T-helper 2 cell (primary cell): Measurements from ENCODE around the gene IL24.
A peak's percentile ranks its signal among the peaks of the same experiment; 100 is the strongest.

Experiments used
- DNase-seq, 5 experiments: peaks; one replicate each; pipeline versions ENCODE4 v3.0.0 to v3.0.0-alpha.2; 2012 to 2022

IL24 gene

DNA sequence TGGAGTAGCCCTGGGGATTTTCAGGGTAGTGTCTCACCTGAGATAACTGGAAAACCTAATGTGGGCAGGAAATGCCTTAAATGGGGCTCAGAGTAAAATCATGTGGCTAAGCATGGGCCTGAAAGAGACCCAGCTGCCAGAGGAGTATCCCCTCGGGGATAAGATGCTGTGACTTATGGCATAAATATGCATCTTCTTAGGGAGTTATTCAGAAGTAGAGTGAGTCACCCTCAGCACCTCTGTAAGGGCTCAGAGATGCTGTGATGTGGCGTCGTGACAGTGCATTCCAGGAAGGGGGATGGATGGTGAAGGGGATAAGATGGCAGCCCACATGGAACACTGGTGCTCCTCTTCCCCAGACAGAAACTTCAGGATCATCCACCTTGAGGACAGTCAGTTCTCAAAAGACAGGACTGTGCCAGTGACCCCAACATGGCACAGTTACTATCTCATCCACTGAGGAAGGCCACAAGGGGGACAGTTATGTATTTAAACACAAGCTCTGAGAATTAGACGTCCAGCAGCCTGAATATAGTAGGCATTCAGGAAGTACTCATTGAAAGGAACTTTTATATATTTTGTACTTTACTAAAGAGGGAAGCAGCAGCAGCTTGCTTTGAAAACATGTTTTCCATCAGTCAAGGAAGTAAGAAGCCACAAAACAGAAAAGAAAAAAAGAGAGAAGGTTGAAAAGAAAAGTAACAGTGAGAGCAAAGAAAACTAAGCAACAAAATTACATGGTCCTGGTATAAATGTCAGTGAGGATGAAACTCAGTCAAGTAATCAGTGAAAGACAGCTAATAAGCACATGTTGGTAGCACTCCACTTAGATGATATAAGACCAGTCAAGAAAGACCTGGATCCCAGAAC, 8.3 kb downstream of the IL24 start:
- DNase-seq: no peak

DNA sequence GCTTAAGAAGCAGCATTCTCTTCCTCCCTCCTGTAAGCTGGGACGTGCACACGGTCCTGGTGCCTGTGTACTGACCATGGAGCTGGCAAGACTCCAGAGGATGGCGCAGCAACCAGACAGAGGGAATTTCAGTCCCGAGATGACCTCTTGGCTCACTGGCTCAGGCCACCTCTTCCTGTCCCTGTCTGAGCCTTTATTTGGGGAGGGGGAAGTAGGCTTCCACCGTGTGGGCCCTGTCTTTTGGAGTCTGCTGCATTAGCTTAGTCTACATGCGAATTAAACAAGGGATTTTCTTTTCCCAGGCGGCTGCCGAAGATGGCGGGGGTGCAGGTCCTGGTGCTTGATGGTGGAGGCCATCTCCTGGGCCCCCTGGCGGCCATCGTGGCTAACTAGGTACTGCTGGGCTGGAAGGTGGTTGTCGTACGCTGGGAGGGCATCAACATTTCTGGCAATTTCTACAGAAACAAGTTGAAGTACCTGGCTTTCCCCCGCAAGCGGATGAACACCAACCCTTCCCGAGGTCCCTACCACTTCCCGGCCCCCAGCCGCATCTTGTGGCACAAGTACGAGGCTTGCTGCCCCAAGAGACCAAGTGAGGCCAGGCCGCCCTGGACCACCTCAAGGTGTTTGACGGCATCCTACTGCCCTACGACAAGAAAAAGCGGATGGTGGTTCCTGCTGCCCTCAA, 10.2 kb downstream of the IL24 start:
- no peak for DNase-seq

GRCh38 chr1:206908038-206908437, 10.8 kb downstream of the IL24 start:
- no peak for DNase-seq

GRCh38 chr1:206909161-206909882, 12.1 kb downstream of the IL24 start:
- DNase-seq: peak in 3 of 5 experiments; percentile 13 to 41 (median 36)

DNA sequence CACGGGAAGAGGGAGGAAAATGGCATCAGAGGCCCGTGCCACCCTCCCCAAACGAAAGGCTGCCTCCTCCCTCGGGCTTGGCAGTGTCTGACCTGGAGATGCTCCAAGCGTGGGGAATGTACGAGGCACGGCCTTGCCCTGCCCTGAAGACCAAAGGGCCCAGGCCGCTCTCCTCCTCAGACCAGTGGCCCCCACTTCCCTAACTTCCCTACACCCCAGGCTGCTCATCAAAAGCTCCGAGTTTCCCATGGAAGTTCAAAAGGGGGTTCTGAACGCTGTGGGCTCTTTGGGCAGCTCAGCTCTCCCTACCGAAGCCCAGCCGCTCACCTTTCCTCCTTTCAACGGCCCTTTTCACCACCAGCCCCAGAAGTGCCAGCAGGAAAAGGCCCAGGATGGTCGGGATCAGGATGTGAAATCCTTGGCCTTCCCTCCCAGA, 12.7 kb downstream of the IL24 start:
- DNase-seq: no peak

- peak in 1 of 5 experiments; percentile 60 for DNase-seq
Measured at GRCh38 chr1:206911064-206911663, 13.9 kb downstream of the IL24 start.

DNA sequence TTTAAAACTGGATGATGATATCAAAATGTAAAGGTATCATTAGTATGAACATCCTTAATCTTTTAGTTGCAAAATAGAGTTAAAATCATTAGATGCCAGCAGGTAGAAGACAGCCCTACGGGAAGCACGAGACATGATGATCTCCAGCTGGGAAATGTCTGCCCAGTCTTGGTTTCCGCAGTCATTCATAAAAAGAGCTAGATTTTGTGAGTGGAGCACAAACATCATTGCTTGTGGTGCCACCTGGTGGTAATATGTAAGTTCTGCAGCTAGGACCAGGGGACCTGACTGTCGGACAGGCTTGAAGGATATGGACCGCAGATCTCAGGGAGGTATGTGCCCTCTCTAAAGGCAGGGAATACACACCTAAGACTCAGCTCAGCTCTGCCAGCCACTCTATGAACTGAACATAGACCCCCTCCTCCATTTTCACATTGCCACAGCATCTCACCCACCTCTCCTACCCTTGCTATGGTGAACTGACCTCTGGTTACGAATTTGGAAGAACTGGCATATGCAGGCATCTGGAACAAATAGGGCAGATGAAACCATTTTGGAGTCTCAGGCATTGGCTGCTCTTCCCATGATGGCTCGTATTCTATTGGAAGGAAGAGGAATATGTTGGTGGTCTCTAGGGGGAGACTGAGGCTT, 15.3 kb downstream of the IL24 start:
- peak in 4 of 5 experiments; percentile 40 to 69 (median 50) for DNase-seq

- DNase-seq: no peak
Measured at GRCh38 chr1:206913766-206914537, 16.7 kb downstream of the IL24 start.

- no peak for DNase-seq
Measured at GRCh38 chr1:206915030-206915735, 17.9 kb downstream of the IL24 start.

- no peak for DNase-seq
Measured at GRCh38 chr1:206916000-206916709, 18.9 kb downstream of the IL24 start.

DNA sequence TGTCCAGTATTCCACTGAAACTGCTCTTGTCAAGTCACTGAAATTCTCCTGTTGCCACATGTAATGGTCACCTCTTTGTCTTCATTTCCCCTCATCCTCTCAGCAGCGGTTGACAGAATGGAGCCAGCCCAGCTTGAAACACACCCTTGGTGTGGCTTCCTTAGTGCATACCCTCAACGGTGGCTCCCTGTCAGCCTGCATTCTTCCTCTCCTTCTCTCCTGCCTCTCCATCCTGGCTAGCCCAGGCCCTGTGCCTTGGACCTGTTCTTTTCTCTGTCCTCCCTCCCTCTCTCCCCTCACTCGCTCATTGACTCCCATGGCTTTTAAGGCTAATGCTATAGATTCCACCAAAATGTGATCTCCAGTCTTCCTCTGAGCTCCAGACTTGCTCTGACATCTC, 20.8 kb downstream of the IL24 start:
- DNase-seq: no peak

- peak in 3 of 5 experiments; percentile 22 to 90 (median 61) for DNase-seq
Measured at GRCh38 chr1:206921772-206922265, 24.6 kb downstream of the IL24 start, which contains the start of gene FCMR. Gene FCMR (minus strand): TSS chr1:206921941. CDS start chr1:206921854, 87 bp downstream.

- no peak for DNase-seq
Measured at GRCh38 chr1:206922524-206922923, 25.3 kb downstream of the IL24 start.

GRCh38 chr1:206923009-206923960, 26.0 kb downstream of the IL24 start:
- peak in 4 of 5 experiments; percentile 28 to 92 (median 64) for DNase-seq

DNA sequence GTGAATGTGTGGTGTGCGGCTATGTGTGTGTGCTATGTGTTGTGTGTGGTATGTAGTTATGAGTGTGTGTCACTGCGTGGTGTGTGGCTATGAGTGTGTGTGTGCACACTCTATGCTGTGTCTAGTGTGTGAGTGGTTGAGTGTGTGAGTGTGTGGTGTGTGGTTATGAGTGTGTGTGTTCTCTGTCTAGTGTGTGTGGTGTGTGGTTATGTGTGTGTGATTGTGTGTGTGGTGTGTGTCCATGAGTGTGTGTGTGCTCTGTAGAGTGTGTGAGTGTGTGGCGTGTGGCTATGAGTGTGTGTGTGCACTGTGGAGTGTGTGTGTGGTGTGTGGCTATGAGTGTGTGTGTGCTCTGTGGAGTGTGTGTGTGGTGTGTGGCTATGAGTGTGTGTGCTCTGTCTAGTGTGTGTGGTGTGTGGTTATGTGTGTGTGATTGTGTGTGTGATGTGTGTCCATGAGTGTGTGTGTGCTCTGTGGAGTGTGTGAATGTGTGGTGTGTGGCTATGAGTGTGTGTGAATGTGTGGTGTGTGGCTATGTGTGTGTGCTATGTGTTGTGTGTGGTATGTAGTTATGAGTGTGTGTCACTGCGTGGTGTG, 26.8 kb downstream of the IL24 start:
- peak in 1 of 5 experiments; percentile 73 for DNase-seq

GRCh38 chr1:206924592-206925105, 27.4 kb downstream of the IL24 start:
- DNase-seq: peak in 1 of 5 experiments; percentile 75

GRCh38 chr1:206925106-206925736, 28.0 kb downstream of the IL24 start:
- peak in 2 of 5 experiments; percentile 66 to 72 for DNase-seq
